ENCODE results near the gene NAIF1. TPM values are rescaled to one million over a fixed set of nuclear protein-coding genes. Genes with fewer than 3 reads are reported as not detected.

The NAIF1 gene
- total RNA-seq, 1 experiment from 2014 or later, result 11.0 TPM

GRCh38 chr9:128022886-128023285 lies 44.2 kb downstream of the NAIF1 start:
- H3K27ac ChIP-seq (ENCODE audit: low read depth, low read length), result no peak overlapping the region
- ChIA-PET RAD21 (ENCODE audit: low non-redundant PET in 1 of 2, low total read pairs in 2 of 2, uncharacterized antibody in 2 of 2, unreplicated experiment in 2 of 2) (no interaction called here), POLR2A (no interaction called here), CTCF (no interaction called here)
- BruUV-seq (replicated peaks), result no TSS peak
- no peak overlapping the region for H3K4me2 ChIP-seq (ENCODE audit: low read length)
- no peak overlapping the region for H3K4me3 ChIP-seq (replicated peaks in 1 of 2; ENCODE audit: low read depth in 1 of 2, low read length in 2 of 2)
- H3K36me3 ChIP-seq (ENCODE audit: control insufficient read depth in 1 of 2, insufficient read depth in 2 of 2, low read length in 2 of 2), result no peaks in the 10 kb centered on the region
- intact Hi-C loops (cut with micrococcal nuclease), result no loop called here
- H3K9me2 ChIP-seq (ENCODE audit: insufficient read depth), result no peaks in the 10 kb centered on the region
- no peaks in the 10 kb centered on the region for H3K27me3 ChIP-seq (ENCODE audit: insufficient read depth, low read length)
- H3K79me2 ChIP-seq (ENCODE audit: insufficient read depth, low read length), result no peaks in the 10 kb centered on the region
- no peaks in the 10 kb centered on the region for H4K20me1 ChIP-seq (ENCODE audit: insufficient read depth)
- peaks cover 0 to 15% of the 10 kb centered on the region in 2 experiments; a peak in 2 of 4 replicates for H3K4me1 ChIP-seq (ENCODE audit: control insufficient read depth in 1 of 2, insufficient read depth in 2 of 2, low read length in 2 of 2)
- no peaks in the 10 kb centered on the region for H3K9me3 ChIP-seq (ENCODE audit: control insufficient read depth in 1 of 2, insufficient read depth in 1 of 2, low read depth in 1 of 2, low read length in 2 of 2)
- no peak overlapping the region for H3K9ac ChIP-seq (ENCODE audit: low read length)
- DNase-seq (ENCODE audit: low read depth, low spot score) (no peak), ATAC-seq (no peak)
- H2AFZ ChIP-seq (ENCODE audit: low read depth, low read length, poor library complexity, severe bottlenecking), result no peak overlapping the region
- TF ChIP-seq FOSL1 (IDR thresholded peaks at IDR 0.05; ENCODE audit: low read depth) (no peak), ZBTB33 (IDR thresholded peaks at IDR 0.05; ENCODE audit: extremely low read depth, insufficient replicate concordance, low read length) (no peak), ZNF274 (IDR thresholded peaks at IDR 0.05; ENCODE audit: low read depth, low read length) (no peak), SRF (IDR thresholded peaks at IDR 0.05; ENCODE audit: low read depth) (no peak), REST (IDR thresholded peaks at IDR 0.05; ENCODE audit: low read depth) (no peak), CEBPB (IDR thresholded peaks at IDR 0.05; ENCODE audit: low read depth) (no peak), ELF1 (IDR thresholded peaks at IDR 0.05; ENCODE audit: borderline replicate concordance, low read depth) (no peak), CBX3 (IDR thresholded peaks at IDR 0.05; ENCODE audit: low read depth) (no peak), CTCF (IDR thresholded peaks at IDR 0.05 in 2 of 3, conservative IDR thresholded peaks at IDR 0.05 in 1 of 3; ENCODE audit: borderline replicate concordance in 1 of 3, insufficient read depth in 1 of 3, low read depth in 2 of 3, low read length in 2 of 3) (no peak)

Data from HCT116 (cell line).